Coronary artery (tissue), 2 donors: ENCODE results near the gene TNFSF11.

Source experiments
- DNase-seq: peaks from one replicate; pipeline ENCODE4 v3.0.0-alpha.2; 2017; ENCODE audit warnings: low spot score
- H3K27ac ChIP-seq, 2 donors: fragments of 200-600 bp; sonication (generic); one replicate each; pipeline ENCODE4 v1.5.1; 2016 to 2019
- H3K4me3 ChIP-seq: fragments of 200-600 bp; sonication (generic); 2 replicates; pipeline ENCODE4 v1.5.1; 2016; ENCODE audit warnings: mild to moderate bottlenecking, moderate library complexity
- CTCF ChIP-seq: fragments of 200-600 bp; sonication (generic); IDR thresholded peaks from one replicate; pipeline ENCODE4 v1.5.1; 2019; ENCODE audit warnings: antibody characterized with exemption

The TNFSF11 gene

GRCh38 chr13:42652642-42653415 is 78.9 kb downstream of the TNFSF11 start:
- H3K4me3 ChIP-seq = no peak overlapping the region
- H3K27ac ChIP-seq = no peak overlapping the region
- TF ChIP-seq CTCF = no peak
- DNase-seq = no peak

GRCh38 chr13:42653679-42654078 is 79.7 kb downstream of the TNFSF11 start:
- no peak for TF ChIP-seq CTCF
- no peak for DNase-seq
- Histone ChIP-seq H3K27ac (no peak overlapping the region), H3K4me3 (no peak overlapping the region)

GRCh38 chr13:42654212-42654611 is 80.3 kb downstream of the TNFSF11 start:
- no peak overlapping the region for H3K27ac ChIP-seq
- no peak overlapping the region for H3K4me3 ChIP-seq
- no peak for DNase-seq
- TF ChIP-seq CTCF = no peak

GRCh38 chr13:42654722-42655121 is 80.8 kb downstream of the TNFSF11 start:
- Histone ChIP-seq H3K4me3 (no peak overlapping the region), H3K27ac (no peak overlapping the region)
- TF ChIP-seq CTCF = no peak
- DNase-seq = no peak

- no peak for DNase-seq
- no peak overlapping the region for H3K4me3 ChIP-seq
- no peak for TF ChIP-seq CTCF
- no peak overlapping the region for H3K27ac ChIP-seq
Measured at GRCh38 chr13:42656161-42656560, 82.2 kb downstream of the TNFSF11 start.

- DNase-seq = no peak
- TF ChIP-seq CTCF = no peak
- Histone ChIP-seq H3K27ac (no peak overlapping the region), H3K4me3 (no peak overlapping the region)
Measured at GRCh38 chr13:42656958-42657357, 83.0 kb downstream of the TNFSF11 start.
